ENCODE results near the gene SUCLG2. TPM values are rescaled to one million over a fixed set of nuclear protein-coding genes. Genes with fewer than 3 reads are reported as not detected.

The SUCLG2 gene
- total RNA-seq, 4 donors from 2014 or later = 54.4 to 81.4 (median 59.6) TPM

DNA sequence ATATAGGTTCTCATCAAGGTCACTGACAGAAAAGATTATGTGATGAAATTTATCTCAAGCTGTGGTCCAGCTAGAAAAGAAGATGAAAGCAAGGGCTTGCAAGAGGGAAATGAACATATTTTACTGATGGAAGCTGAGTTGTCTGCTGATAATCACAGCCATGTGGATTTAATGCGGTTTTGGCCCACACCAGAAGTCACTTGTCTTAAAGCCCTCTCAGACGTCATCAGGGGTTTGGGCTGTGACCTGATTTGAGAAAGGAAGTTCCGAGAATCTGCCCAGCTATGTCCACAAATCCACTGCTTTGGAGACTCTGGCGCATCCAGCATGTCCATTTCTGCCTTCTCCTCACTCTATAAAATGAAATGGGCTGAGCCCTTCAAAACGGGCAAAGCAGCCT is 278.4 kb downstream of the SUCLG2 start:
- no peak for TF ChIP-seq CTCF (IDR thresholded peaks at IDR 0.05; ENCODE audit: low read depth)

GRCh38 chr3:67362686-67363085 is 291.7 kb downstream of the SUCLG2 start:
- no peak for TF ChIP-seq CTCF (IDR thresholded peaks at IDR 0.05; ENCODE audit: low read depth)

DNA sequence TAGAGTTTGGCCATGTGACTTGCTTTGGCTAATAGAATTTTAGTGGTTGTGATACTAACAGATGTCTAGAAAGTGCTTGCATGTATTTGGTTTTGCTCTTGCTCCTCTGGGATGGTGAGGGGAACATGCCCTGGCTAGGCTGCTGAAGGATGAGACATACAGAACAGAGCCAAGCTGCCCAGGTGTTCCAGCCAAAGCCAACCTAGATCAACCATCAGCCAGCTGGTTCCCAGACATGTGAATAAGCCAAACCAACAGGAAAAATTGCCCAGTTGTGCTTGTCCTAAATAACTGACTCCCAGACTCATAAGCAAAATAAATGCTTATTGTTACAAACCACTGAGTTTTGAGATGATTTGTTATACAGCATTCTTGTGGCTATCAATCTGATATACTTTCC is 292.6 kb downstream of the SUCLG2 start:
- no peak for TF ChIP-seq CTCF (IDR thresholded peaks at IDR 0.05; ENCODE audit: low read depth)

- no peak for TF ChIP-seq CTCF (IDR thresholded peaks at IDR 0.05; ENCODE audit: low read depth)
Measured at GRCh38 chr3:67361323-67361722, 293.1 kb downstream of the SUCLG2 start.

DNA sequence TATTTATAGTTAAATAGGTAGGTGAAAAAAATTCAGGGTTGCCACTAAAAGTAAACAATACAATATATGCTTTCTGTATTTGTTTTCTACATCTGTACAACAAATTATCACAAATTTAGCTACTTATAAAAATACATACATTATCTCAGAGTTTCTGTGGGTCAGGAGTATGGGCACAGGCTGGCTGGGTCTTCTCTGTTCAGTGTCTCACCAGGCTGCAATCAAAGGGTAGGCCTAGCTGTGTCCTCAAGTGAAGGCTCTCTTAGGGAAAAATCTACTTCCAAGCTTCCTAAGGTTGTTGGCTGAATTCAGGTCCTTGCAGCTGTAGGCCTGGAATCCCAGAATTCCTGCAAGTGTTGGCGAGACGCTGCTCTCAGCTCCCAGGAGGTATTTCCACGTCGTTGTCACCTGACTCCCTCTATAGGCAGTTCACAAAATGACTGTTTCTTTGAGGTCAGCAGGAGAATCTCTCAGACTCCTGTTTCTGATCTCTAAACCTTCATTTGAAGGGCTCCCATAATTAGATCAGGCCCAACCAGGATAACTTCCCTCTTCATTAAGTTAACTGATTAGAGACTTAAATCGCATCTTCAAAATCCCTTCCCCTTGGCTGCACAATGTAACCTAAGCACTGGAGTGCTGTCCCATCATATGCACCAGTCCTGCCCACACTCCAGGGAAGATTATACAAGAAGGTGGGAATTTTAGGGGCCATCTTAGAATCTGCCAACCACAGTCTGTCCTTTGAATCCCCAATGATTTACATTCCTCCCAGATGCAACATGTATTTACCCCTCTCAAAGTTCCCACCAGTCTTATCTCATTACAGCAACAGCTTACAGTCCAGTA is 296.6 kb downstream of the SUCLG2 start:
- no peak for TF ChIP-seq CTCF (IDR thresholded peaks at IDR 0.05; ENCODE audit: low read depth)

DNA sequence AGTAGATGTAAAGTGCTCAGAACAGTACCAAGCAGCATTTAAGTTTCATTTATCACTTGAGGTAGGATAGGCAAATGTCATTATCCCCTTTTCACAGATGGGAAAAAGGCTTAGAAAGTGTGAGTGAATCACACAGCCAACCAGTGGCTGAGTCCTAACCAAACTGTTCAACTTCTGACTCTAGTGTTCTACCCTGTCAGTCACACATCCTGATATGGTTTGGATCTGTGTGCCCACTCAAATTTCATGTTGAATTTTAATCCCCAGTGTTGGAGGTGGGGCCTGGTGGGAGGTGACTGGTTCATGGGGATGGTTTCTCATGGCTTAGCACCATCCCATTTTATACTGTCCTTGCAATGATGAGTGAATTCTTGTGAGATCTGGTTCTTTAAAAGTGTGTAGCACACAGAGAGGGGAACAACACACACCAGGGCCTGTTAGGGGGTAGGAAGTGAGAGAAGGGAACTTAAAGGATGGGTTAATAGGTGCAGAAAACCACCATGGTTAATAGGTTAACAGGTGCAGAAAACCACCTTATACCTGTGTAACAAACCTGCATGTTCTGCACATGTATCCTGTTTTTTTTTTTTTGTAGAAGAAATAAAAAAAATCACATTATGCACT is 304.7 kb downstream of the SUCLG2 start:
- TF ChIP-seq CTCF (IDR thresholded peaks at IDR 0.05; ENCODE audit: low read depth) = no peak

DNA sequence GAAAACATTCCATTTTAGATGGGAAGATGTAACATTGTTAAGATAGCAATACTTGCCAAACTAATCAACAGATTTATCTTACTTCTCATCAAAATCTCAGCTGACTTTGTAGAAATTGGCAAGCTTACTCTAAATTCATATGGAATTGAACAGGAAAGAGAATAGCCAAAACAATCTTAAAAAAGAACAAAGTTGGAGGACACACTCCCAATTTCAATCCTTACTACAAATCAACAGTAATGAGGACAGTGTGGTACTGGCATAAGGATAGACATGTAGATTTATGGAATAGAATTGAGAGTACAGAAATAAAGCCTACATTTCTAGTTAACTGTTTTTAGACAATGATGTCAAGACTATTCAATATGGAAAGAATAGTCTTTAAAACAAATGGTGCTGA is 308.3 kb downstream of the SUCLG2 start:
- no peak for TF ChIP-seq CTCF (IDR thresholded peaks at IDR 0.05; ENCODE audit: low read depth)
